GM19238 (cell line): ENCODE results near the gene MISP.

Experiments
- DNase-seq: peaks from one replicate; pipeline ENCODE4 v3.0.0; 2011; ENCODE audit warnings: low spot score; ENCODE audit not compliant: insufficient read length

The MISP gene

DNA sequence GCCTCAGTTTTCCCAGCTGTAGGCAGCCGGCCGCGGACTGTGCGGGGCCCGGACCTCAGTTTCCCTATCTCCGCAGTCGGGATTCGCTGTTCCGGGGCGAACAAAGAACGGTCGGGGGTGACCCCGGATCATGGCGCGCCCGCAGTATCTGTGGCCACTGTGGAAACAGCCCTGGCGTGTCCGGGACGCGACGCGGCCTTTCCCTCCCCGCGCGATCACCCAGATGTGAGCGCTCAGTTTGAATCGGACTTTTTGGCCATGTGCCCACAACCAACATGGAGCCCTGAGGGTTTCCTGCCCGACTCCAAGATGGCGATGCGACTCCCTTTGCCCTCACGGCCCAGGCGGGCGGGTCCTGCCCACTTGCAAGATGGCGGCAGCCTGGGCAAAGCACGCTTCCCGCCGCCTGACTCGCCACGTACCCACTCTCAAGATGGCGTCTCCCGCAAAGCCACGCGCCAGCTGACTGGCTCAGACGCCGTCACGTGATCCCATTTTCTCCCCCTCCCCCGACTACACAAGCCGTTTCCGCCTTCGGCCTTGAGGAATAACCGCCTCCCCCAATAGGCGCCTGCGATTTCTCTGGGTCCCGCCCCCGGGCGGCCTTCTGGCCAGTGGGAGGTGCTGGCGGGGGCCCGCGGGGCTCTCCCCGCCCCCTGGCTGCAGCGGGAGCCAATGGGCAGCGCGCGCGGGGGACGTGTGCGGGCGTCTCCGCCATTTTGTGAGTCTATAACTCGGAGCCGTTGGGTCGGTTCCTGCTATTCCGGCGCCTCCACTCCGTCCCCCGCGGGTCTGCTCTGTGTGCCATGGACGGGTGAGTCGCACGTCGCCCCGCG is 46.0 kb downstream of the MISP start, which contains the start of gene PTBP1:
PTBP1 (plus strand) TSS at position 761 of the 836 bp plus-strand sequence; CDS start at position 807, 46 bp downstream.
- DNase-seq, result peak; percentile 99

- peak; percentile 100 for DNase-seq
These were observed 46.9 kb downstream of the MISP start for GRCh38 chr19:797528-798414.

GRCh38 chr19:798415-799075 is 47.6 kb downstream of the MISP start:
- no peak for DNase-seq

GRCh38 chr19:799076-799881 is 48.4 kb downstream of the MISP start:
- no peak for DNase-seq

DNA sequence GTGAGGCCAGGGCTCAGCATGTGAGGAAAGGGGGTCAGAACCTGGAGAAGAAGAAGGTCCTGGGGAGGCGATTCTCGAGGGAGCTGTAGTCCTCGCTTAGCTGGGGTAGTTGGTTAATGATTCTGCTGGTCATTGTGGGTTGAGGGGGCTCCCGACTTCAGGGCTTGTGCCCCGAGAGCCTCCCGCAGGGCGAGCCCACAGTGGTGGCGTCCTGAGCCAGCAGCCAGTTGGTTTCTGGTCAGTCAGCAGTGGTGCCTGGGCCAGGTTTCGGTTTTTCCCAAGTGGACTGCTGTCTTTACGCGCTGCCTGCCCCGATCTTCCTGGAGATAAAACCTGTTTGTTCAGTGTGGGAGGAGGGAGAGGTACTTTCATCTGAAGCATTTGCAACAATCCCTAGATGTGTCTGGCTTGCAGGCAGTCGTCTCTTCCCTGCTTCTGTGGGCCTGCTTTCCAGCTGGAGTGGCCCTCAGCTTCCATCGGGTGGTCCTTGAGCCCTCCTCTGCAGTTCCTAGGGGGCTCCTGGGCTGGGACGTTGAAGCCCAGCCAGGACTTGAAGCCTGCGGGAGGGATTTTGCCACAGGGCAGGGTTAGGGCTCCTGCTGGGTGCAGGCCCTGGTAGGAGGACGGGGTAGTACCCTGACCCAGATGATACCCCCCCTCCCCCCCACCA is 49.6 kb downstream of the MISP start:
- no peak for DNase-seq

DNA sequence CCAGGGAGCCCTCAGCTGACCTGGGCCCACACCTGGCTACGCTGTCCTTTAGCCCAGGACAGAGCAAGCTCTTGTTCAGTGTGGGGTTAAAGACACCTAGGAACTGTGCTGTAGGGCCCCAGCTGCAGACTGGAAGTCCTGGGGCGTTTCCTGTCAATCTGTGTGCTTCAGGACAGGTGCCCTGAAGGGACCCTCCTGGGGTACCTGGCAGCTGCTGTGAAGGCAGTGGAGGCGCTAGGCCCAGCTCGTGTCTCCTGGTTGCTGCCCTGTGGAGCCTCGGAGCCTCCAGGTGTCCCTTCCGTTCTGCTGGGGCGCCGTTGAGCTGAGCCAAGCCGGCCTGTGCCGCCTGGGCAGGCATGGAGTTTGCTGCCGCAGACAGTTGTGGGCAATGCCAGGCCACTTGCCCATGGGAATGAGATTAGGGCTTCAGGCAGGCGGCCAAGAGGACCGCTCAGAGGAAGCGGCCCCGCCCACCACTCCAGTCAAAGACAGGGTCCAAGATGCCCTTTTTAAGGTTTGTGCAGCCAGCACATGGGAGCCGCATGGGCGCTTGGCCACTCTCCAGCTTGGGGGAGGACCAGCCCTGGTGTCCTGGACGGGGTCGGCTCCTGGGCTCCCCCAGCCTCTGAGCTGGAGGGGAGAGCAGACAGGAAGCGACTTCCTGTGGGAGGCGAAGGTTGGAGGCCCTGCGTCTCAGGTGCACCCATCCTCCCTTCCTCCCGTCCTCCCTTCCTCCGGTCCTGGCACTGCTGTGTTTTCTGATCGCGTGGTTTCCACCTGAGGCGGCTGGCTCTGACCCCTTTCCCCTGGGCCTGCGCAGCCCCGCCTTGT is 50.3 kb downstream of the MISP start:
- no peak for DNase-seq

- DNase-seq, result no peak
These were observed 51.1 kb downstream of the MISP start for GRCh38 chr19:801861-802497.

DNA sequence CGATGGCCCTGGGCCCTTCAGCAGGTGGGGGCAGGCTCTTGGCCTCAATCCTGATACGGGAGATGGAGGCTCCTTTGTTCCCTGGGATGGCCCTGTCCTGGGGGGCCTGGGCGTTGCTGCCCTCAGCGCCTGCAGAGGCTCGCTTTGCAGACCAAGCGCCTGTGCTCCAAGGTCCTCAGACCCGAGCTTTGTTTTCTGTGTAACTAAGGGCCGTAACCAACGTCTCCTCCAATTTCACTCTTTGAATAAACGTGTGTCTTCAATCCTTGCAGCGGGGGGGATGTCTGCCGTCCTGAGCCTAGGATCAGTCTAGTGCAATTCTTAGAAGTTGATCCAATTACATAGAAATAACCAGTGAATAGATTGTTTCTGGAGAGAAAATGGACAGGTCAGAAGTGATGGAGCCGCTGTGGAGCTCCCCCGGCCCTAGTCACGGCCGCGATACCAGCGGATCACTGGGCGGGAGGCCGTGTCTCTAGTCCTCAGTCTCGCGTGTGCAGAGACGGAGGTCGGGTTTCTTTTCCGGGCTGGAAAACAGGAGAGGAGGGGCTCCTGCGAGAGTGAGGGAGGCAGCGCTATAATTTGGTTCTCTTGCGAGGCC is 51.7 kb downstream of the MISP start:
- DNase-seq, result no peak

DNA sequence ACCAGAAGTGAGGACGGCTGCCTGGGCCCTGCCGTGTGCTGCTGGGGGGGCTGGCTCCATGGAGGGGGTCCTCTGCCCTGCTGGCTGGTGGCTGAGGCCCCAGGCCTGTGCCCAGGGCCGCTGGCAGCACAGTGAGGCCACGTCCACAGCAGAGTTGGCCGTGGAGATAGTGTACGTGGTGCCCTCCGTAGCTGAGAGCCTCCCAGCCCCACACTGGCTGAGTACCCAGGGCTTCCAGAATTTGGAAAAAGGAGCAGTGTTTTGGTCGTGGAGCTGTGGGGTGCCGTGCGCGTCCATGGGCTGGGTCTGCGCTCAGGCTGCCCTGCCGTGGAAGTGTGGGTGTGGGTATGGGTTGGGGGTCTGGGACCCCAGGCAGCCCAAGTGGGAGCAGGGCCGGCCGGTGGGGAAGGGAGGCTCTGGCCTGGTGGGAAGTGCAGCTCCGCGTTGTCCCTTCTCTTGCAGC is 52.2 kb downstream of the MISP start:
- no peak for DNase-seq

DNA sequence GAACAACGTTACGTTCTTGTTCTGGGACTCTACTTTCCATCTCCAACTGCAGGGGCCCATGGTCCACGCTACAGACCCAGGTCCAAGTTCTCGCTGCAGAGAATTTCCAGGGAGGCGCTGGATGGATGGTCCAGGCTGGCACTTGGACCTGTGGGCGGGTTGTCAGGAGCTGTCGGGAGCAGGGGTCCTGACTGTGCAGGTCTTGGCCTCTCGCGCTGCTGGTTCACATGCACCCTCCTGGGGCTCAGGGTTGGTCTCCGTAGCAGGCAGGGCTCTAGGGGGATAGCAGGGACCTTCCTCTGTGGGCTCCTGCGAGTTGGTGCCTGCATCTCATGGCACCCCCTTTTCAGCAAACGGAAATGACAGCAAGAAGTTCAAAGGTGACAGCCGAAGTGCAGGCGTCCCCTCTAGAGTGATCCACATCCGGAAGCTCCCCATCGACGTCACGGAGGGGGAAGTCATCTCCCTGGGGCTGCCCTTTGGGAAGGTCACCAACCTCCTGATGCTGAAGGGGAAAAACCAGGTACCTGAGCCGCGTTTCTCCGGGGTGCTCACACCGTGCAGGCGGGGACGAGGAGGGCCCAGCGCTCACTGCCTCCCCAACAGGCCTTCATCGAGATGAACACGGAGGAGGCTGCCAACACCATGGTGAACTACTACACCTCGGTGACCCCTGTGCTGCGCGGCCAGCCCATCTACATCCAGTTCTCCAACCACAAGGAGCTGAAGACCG is 52.9 kb downstream of the MISP start:
- no peak for DNase-seq

- DNase-seq, result no peak
These were observed 53.7 kb downstream of the MISP start for GRCh38 chr19:804419-805165.

DNA sequence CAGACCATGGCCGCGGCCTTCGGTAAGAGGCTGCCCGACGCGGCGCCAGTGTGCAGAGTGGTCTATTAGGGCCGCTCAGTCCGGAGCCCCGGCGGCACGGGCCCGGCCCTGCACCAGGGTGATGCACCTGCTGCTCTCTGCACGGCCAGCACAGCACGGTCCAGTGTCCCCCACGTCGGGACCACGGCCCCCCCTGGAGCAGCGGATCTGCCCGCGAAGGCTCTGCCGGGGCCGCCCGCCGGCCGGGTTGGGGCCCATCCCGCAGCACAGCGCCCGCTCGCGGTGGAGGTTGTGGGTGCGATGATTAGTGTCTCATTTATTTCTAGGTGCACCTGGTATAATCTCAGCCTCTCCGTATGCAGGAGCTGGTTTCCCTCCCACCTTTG is 54.2 kb downstream of the MISP start:
- no peak for DNase-seq

DNA sequence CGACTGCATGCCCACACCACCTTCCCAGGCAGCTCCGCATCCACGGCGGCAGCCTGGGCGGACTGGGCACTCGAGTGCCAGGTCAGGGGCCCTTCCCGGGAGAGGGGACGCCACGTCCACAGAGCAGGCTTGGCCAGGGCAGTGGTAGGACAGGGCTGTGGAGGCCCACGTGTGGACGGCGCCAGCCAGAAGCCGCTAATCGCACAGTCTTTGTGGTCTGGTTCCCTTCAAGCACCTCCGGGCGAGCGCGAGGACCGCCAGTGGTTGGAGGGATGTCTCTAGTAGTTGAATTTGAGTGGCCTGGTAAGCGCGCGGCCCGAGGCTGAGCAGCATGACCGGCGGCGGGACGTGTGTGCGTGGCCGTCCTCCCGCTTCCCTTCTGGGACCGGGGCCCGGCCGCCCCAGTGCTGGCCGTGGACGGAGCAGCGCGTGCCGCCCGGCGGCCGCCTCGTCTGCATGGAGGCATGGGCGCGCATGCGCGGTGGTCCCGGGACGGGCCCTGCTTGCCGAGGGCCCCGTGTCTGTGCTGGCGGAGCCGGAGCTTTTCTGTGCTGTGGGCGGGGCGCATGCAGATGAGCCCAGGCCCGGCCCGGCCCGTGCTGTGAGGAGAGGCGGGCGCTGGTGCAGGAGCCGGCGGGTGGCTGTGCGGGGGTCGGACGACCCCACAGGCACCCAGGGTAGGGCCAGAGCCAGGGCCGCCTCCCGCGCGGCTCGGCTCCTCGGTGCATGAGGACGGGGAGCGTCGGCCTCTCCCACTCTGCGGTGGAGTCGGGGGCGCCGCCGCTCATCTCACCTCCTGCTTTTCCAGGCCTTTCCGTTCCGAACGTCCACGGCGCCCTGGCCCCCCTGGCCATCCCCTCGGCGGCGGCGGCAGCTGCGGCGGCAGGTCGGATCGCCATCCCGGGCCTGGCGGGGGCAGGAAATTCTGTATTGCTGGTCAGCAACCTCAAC is 55.0 kb downstream of the MISP start:
- DNase-seq, result no peak

DNA sequence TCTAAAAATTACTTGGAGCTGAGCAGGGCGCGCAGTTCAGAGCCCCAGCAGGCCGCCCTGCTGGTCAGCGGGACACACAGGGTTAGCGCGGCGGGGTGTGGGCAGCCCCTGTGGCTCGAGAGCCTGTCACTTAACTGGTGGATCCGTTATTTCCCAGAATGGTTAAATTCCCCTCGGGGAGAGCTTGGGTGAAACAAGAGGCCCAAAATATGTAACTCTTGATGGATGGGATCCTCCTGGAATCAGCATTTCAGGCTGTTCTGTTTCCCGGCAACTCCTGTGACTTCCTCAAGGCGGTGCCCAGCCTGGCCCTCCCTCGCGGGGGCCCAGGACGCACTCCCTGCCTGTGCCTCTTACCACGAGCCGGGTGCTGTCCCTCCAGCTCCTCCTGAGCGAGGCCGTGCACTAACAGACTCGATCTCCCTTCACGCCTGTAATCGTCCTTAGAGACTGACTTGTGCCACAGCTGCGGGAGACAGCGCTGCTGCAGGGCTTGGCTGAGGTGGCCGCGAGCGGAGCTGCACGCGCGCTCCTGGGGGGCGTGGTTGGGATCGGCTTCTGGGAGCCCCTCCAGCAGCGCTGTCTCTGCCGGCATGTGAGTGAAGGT is 56.0 kb downstream of the MISP start:
- DNase-seq, result no peak

DNA sequence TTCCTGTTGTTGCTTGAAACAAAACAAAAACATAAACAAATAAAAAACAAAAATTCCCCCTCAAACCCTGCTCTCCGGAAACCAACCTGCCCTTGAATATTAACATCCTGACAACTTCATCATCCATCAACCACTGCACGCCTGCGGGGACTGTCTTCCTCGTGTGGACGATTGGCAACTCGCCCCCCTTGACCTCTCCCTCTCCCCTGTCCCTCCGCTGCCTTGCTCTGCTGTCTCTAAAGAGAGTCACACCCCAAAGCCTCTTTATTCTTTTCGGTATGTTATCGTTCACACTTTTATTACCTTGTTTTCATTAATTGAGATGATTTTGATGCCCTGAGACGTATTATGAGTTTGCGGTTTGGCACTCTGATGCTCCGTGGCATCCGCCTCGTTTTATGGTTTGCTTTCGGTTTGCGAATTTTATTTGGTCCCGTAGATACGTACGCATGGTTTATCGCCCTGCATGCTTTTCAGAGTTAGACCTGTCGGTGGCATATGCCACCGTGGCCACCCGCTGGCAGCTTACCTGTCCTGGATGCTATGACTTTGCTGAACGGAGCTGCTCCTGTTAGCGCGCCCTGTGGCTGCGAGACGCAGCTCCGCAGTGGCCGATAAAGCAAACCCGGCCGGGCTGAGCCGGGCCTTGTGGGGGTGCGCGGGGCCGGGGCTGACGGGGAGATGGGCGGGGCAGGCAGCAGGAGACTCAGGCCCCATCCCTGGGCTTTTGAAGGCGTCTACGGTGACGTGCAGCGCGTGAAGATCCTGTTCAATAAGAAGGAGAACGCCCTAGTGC is 56.9 kb downstream of the MISP start:
- DNase-seq, result no peak
